Fibroblast of peridontal ligament (primary cell): ENCODE results near the gene HEBP2.
A peak's percentile ranks its signal among the peaks of the same experiment; 100 is the strongest.

ENCODE experiments used
- DNase-seq: peaks from one replicate; pipeline ENCODE4 v3.0.0-alpha.2; 2010; ENCODE audit errors: extremely low read depth

HEBP2 gene

GRCh38 chr6:138454981-138455706, 51.1 kb downstream of the HEBP2 start:
- DNase-seq: no peak

DNA sequence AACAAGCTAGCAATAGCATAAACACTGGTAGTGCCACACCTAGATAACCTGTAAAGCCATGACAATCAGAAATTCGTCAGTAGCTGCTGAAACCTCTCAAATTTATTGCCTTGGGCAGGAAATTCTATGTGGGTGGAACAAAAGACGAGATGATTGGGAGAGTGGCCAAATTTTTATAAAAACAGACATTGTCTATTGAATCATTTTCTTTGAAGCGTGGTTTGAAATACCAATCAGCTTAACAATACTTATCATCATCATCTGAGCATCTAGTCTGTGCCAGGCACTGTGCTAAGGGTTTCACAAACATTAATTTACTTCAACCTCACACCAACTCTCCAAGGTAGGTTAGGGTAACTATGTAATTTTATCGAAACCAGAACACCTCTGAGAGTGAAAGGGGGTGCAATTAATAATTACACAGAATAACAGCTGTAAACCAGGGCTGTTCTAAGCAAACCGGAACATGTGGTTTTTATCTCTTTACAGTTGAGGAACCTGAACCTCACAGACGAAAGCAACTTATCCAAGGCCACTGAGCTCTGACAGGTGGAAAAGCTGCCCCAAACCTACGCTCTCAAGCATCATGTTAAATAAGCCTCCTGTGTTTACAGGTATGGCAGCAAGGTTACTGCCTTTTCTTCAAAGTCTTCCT, 51.9 kb downstream of the HEBP2 start:
- DNase-seq: peak; percentile 43

GRCh38 chr6:138456401-138456790, 52.4 kb downstream of the HEBP2 start:
- no peak for DNase-seq

DNA sequence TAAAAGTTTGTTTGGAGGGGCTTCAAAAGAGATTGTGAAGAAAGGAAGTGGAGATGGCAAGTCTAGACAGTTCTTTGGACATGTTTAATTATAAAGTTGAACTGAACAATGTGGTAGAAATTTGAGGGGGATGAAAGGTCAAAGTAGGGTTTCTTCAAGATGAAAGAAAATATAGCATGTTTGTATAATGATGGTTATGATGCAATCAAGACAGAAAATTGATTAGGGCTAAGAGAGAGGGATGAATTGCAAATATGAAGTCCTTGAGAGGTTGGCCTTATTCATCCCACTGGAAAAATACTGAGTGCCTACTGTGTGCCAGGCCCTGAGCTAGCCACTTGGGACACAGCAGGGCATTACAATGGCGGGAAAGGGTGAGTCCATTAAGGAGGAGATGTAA, 57.6 kb downstream of the HEBP2 start:
- DNase-seq: no peak

DNA sequence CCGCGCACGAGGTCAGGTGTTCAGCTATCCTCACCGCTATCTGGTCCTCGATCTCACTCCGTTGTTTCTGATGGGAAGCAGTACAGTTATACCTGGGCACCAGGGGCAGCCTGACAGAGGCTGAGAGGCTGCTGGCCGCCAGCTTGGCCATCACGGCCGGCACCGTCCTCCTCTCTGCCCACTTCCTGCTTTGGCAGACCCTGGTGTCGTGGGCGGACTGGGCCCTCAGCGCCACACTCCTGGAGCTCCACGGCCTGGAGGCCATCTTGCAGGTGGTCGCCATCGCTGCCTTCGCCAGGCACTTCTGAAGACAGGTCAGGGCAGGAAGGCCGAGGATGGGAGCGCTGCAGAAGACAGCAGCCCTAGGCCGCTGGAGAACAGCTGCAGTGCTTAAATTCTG, 60.1 kb downstream of the HEBP2 start:
- DNase-seq: no peak

GRCh38 chr6:138465007-138465645, 61.1 kb downstream of the HEBP2 start:
- peak; percentile 93 for DNase-seq

GRCh38 chr6:138467901-138468300, 63.9 kb downstream of the HEBP2 start:
- no peak for DNase-seq

GRCh38 chr6:138468320-138469015, 64.4 kb downstream of the HEBP2 start:
- peak; percentile 44 for DNase-seq
